Anterior cingulate cortex (tissue), 58 donors: ENCODE measurements around the gene CAMKMT.
A peak's percentile ranks its signal among the peaks of the same experiment; 100 is the strongest.

Experiments used
- DNase-seq, 58 donors: peaks; one replicate each; lab custom pipeline; 2025; lab: John Stamatoyannopoulos, UW

CAMKMT gene

GRCh38 chr2:44779793-44780192, 418.0 kb downstream of the CAMKMT start:
- DNase-seq: no peak

DNA sequence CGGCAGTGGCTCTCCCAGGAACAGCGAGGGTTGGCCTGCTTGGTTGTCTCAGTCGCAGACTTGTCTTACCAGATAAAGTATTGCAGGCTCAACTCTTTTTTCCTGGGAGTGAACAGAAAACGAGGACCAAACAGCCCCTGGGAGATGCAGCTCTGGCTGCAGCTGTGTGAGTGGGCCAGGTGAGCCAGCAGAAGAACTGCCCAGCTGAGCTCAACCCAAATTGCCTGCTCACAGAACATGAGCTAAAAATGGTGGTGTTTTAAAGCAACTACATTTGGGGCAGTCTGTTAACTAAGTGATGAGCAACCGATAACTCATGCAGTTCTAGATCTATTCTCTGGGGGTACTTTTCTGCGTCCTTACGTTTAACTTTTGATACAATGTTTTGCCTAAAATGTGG, 418.7 kb downstream of the CAMKMT start:
- DNase-seq: no peak

DNA sequence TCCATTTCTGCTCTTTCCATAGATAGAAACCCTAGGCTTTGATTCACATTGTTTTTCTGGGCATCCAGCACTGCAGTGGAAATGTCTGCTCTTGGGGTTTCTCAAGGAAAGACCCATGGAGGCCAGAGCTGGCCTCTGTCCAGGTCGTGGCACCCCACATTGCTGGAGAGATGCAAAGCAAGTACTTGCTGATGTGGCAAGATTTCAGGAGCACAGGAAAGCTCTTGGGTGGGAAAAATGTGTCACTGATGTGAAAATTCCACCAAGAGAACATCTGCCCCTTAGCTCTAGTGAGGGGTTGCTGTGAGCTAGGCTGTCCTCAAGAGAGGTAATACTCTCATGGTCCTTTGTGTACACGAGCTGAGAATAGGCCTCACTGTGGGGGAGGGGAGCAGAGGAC, 423.7 kb downstream of the CAMKMT start:
- no peak for DNase-seq

- no peak for DNase-seq
These were observed 424.5 kb downstream of the CAMKMT start for GRCh38 chr2:44786045-44786816.

- DNase-seq: no peak
These were observed 425.1 kb downstream of the CAMKMT start for GRCh38 chr2:44786817-44787214.

GRCh38 chr2:44787663-44788062, 425.9 kb downstream of the CAMKMT start:
- DNase-seq: no peak

DNA sequence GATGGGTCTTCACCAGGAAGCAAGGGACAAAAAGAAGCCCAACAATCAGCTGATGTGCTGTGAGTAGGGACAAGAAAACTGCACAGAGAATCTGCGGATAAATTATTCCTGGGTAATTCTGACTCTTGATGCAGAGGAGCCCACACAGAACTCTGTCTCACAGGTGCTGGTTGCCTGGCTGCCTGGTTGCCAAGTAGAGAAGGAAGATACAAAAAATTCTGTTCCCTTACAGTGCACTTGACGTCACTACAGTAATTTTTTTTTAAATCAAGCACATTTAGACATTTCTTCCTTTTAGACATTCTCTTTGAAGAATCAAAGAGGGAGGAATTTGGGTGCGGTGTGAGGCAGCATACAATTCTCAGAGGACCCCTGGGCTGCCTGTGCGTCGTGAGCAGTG, 427.7 kb downstream of the CAMKMT start:
- peak in 5 of 58 donors; percentile 3 to 31 (median 17) for DNase-seq

DNA sequence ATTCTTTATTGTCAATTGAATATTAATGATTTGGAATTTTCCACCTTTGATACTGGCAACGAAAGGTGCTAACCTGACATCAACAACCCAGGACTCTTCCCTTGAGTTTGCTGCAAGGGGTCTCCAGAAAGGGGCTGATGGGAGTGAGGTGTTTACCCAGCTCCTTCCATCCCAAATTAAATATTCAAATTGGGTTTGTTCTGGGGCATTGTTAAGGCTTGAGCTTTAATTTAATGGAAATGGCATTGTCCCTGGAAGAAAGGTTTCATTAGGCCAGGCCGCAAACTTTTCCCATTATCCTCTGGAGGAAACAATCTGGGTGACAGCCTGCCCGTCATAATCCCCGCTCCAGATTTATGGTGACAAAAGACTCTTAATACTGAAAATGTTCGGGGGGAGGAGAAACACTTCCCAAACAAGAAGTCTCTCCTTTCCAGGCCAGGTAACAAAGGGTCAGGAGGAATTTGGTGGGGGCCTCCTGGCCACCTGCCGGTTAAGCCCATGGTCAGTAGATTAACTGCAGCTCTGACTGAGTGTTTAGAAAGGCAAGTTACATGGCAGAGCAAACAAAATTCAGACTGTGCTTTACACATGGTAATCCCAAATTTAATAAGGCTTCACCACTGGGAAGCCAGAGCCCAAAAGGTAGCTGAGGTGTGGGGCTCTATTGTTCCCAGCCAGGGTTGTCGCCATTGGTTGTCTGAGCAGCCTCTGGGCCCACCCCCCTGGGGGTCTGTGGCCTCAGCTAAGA, 428.4 kb downstream of the CAMKMT start:
- no peak for DNase-seq

DNA sequence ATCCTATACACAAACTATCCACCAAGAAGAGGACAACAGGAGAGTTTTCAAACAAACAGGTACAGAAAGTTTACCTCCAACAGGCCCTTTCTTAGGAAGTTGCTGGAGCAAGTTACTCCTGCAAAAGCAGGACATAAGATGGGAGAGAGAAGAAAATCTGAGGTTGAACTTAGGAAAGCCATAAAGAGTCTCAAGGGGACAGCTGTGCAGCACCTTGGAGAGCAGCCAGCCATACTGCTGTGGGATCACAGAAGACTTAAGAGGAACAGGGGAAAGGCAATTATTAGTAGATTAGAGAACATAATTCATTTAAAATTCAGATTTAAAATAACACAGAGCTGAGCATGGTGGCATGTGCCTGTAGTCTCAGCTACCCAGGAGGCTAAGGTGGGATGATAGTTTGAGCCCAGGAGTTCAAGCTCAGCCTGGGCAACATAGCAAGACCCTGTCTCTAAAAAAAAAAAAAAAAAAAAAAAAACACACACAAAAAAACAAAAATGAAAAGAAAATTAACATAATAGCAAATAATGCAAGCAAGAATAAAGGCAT, 431.6 kb downstream of the CAMKMT start:
- DNase-seq: no peak

- DNase-seq: no peak
These were observed 435.0 kb downstream of the CAMKMT start for GRCh38 chr2:44796771-44797170.

GRCh38 chr2:44798139-44798659, 436.5 kb downstream of the CAMKMT start:
- DNase-seq: no peak

GRCh38 chr2:44799105-44799504, 437.4 kb downstream of the CAMKMT start:
- DNase-seq: no peak

GRCh38 chr2:44799754-44800153, 438.0 kb downstream of the CAMKMT start:
- DNase-seq: no peak

GRCh38 chr2:44801289-44801840, 439.6 kb downstream of the CAMKMT start:
- no peak for DNase-seq

GRCh38 chr2:44801841-44802776, 440.4 kb downstream of the CAMKMT start:
- no peak for DNase-seq

DNA sequence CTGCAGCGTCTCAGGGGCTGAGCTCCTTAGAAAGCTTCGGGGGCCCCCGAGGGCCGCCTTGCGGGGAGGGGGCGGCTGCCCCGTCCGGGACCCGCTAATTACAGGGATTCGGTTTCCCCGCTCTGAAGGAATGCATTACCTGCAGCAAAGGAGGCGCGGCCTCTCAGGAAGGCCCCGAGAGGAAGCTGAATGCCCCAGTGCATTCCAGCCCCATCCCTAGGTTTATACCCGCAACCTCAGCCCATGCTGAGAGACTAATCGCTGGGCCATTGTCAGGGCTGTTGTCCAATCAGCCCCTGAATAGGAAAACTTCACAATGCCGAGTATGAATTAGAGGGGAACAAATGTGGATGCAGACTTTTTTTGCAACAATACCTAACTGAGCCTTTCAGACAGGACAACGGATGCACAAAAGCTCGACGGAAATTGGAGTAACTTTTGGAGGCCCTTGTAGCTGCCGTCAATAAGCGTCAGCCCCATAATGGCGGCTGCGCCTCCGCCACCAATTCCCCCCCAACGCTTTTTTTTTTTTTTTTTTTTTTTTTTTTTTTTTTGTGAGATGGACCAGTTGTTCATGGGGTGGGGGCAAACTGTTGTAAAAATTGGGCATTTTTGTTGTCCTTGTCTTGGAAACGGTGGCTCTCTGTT, 441.2 kb downstream of the CAMKMT start:
- DNase-seq: no peak

DNA sequence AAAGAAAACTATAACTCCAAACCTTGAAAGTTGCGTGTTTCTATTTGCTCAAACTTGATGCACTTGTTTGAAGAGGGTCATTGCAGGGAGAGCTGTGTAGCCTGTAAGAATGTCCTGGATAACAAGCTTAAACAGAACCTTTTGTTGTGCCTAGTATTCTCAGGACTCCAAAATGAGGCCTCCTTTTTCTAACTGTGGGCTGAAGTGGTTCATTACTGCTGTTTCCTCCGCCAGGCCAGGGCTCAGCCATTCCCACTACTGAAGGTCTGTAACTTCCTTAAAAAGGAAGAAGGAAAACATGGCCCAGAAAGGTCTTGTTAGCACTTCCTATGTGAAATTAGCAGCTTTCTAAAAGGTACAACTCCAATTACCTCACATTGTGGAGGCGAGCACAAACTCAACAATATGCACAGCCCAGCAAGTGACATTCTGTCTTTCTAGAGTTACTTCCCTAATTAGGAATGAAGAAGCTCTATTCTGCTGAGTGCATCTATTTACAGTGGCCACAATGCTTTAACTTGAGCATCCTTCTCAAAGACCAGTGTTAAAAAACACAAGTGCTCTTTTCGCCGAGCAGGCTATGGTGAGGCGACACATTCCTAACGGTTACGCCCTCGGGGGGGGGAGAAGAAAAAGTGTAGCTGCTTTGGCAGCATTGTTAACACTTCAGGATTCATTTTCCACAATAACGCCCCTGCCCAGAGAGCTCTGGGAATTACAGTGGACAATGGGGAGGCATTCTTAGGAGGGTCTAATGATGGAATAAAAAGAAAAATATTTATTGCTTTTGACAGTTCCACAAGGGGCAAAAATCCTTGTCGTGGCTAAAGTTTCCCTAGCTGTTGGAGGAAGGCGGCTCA, 442.9 kb downstream of the CAMKMT start:
- no peak for DNase-seq

DNA sequence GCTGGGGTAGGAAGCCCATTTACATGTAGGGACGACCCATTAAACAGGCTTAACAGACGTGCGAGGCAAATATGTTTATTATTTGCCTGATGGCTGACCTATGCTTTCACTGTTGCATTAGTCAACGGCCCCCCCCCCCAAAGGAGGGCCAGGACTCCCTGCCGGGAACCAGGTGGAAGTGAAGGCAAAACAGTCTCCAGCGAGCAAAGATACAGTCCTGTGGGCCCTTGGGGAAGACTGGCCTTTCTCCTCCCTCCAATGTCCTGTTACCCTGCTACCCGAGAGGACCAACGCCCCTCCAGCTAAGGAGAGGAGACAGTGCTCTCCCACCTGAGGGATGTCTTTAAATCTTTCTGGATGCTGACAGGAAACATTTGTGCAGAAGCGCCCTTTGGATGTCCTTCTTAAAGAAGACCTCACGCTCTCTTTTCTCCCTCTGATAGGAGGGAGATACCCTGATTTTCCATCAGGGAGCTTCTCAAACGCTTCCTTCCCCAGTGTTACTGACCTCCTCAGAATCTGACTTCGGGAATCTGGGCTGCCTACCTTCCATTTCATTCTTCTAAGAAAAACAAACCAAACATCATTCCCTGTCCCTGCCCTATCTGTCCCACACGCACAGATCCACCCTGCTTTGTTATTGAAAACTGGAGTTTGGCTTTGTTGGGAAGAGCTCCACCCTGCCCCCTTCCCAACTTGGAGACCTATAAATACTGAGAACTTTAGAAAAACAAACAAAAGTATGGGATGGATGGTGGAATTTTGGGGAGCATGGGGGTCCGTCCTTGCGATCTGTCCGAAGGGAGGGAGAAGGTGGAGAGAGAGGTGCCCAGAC, 443.9 kb downstream of the CAMKMT start:
- no peak for DNase-seq
